Upper lobe of left lung (tissue), 4 donors: ENCODE data around the gene WDR13.

ENCODE experiments used
- CTCF ChIP-seq, 6 experiments: fragments of 450-650 bp in 4 of 6; fragments of 200-600 bp in 2 of 6; sonication (generic) in 2 of 6; IDR thresholded peaks; one replicate each; pipeline ENCODE4 v1.5.1; 2016 to 2019; ENCODE audit warnings: antibody characterized with exemption in 6 of 6
- POLR2A ChIP-seq, 4 donors: fragments of 450-650 bp; IDR thresholded peaks; one replicate each; pipeline ENCODE4 v1.5.1; 2016 to 2017; ENCODE audit warnings: antibody characterized with exemption in 4 of 4, mild to moderate bottlenecking in 2 of 4

GRCh38 chrX:48558271-48558670 is 39.0 kb upstream of the WDR13 start:
- TF ChIP-seq CTCF (IDR thresholded peaks at IDR 0.05) (no peak), POLR2A (IDR thresholded peaks at IDR 0.05) (no peak)
